ENCODE measurements around the gene MDGA2.

The MDGA2 gene

DNA sequence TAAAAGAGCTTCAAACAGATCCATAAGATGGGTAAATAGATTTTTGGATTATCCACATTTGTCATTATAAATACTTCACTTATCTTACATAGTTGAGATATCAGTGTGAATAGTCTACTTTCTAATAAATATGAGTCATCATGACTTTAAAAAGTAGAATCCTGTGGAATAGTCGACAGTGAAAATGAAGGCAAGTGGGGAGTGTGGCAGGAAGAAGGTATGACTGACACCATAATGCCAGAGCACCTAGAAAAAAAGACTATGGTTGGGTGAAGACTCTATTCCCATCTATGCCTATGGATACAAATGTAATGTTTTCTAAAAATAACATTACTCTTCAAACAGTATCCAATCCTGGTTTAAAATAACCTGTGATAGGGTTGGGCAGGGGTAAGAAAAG is 117.5 kb downstream of the MDGA2 start:
- Histone ChIP-seq H3K4me3 (ENCODE audit: insufficient read depth, low read length, poor library complexity, severe bottlenecking) (no peak overlapping the region), H3K27ac (ENCODE audit: low read depth, low read length) (no peak overlapping the region), H3K9me3 (ENCODE audit: insufficient read depth, low read length) (no peaks in the 10 kb centered on the region), H3F3A (ENCODE audit: insufficient read depth) (no peaks in the 10 kb centered on the region), H2AFZ (ENCODE audit: low read depth, low read length, severe bottlenecking) (no peak overlapping the region), H3K4me2 (ENCODE audit: low read depth, low read length, poor library complexity, severe bottlenecking) (no peak overlapping the region), H3K9me2 (replicated peaks; ENCODE audit: insufficient read depth, low read length) (no peaks in the 10 kb centered on the region), H3K36me3 (ENCODE audit: low read length) (no peaks in the 10 kb centered on the region), H3K9ac (ENCODE audit: low read length) (no peak overlapping the region), H3K79me2 (ENCODE audit: insufficient read depth, low read length) (no peaks in the 10 kb centered on the region), H4K20me1 (ENCODE audit: low read depth, low read length) (no peaks in the 10 kb centered on the region), H3K27me3 (ENCODE audit: low read length) (no peaks in the 10 kb centered on the region)
- no peak for TF ChIP-seq EZH2phosphoT487 (conservative IDR thresholded peaks at IDR 0.05; ENCODE audit: low read length)
- TF ChIP-seq, protein P1, sequence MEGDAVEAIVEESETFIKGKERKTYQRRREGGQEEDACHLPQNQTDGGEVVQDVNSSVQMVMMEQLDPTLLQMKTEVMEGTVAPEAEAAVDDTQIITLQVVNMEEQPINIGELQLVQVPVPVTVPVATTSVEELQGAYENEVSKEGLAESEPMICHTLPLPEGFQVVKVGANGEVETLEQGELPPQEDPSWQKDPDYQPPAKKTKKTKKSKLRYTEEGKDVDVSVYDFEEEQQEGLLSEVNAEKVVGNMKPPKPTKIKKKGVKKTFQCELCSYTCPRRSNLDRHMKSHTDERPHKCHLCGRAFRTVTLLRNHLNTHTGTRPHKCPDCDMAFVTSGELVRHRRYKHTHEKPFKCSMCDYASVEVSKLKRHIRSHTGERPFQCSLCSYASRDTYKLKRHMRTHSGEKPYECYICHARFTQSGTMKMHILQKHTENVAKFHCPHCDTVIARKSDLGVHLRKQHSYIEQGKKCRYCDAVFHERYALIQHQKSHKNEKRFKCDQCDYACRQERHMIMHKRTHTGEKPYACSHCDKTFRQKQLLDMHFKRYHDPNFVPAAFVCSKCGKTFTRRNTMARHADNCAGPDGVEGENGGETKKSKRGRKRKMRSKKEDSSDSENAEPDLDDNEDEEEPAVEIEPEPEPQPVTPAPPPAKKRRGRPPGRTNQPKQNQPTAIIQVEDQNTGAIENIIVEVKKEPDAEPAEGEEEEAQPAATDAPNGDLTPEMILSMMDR (IDR thresholded peaks at IDR 0.05; ENCODE audit: insufficient read depth, low read length, poor library complexity, severe bottlenecking), result no peak

DNA sequence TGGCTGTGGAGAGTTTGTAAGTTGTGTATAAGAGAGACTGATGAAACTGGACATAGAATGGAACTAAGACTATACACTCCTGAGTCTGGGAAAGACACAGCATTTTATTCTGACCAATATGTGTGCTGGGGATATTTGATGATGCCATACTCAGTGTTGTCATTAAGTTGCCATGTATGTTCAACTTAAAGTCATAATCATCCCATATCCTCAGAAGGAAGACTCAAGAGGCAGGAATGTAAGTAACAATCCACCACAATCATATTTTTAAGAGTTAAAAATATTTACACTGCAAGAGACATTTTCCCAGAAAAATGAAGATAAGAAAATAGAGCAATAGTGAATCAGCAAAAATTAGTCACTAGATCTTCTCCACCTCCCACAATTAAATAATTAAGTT is 120.1 kb downstream of the MDGA2 start:
- H3K9ac ChIP-seq (ENCODE audit: low read length), result no peak overlapping the region
- no peaks in the 10 kb centered on the region for H3K27me3 ChIP-seq (ENCODE audit: low read length)
- H3K9me3 ChIP-seq (ENCODE audit: insufficient read depth, low read length), result no peaks in the 10 kb centered on the region
- H3K27ac ChIP-seq (ENCODE audit: low read depth, low read length), result no peak overlapping the region
- no peak overlapping the region for H3K4me3 ChIP-seq (ENCODE audit: insufficient read depth, low read length, poor library complexity, severe bottlenecking)
- H2AFZ ChIP-seq (ENCODE audit: low read depth, low read length, severe bottlenecking), result no peak overlapping the region
- no peaks in the 10 kb centered on the region for H3F3A ChIP-seq (ENCODE audit: insufficient read depth)
- H4K20me1 ChIP-seq (ENCODE audit: low read depth, low read length), result no peaks in the 10 kb centered on the region
- no peak overlapping the region for H3K4me2 ChIP-seq (ENCODE audit: low read depth, low read length, poor library complexity, severe bottlenecking)
- H3K36me3 ChIP-seq (ENCODE audit: low read length), result no peaks in the 10 kb centered on the region
- no peaks in the 10 kb centered on the region for H3K9me2 ChIP-seq (replicated peaks; ENCODE audit: insufficient read depth, low read length)
- TF ChIP-seq, protein P1 (IDR thresholded peaks at IDR 0.05; ENCODE audit: insufficient read depth, low read length, poor library complexity, severe bottlenecking), result no peak
- TF ChIP-seq EZH2phosphoT487 (conservative IDR thresholded peaks at IDR 0.05; ENCODE audit: low read length), result no peak
- no peaks in the 10 kb centered on the region for H3K79me2 ChIP-seq (ENCODE audit: insufficient read depth, low read length)

DNA sequence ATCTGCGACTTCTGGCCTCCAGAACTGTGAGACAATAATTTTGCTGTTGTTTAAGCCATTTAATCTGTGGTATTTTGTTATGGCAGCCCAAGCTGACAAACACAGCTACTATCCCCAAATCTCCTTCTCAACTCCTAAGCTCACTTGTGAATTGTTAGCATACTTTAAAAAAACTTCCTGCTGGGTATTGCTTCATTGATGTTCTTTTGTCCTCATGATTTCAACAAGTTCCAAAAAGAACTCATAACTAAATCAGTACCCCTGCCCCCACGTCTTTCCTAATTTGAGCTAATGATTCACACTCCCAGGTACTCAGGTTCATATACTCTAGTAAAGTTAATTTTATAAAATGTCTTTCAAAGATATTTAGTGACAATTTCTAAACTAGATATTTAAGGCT is 125.5 kb downstream of the MDGA2 start:
- no peak overlapping the region for H3K27ac ChIP-seq (ENCODE audit: low read depth, low read length)
- H4K20me1 ChIP-seq (ENCODE audit: low read depth, low read length), result no peaks in the 10 kb centered on the region
- H3K4me3 ChIP-seq (ENCODE audit: insufficient read depth, low read length, poor library complexity, severe bottlenecking), result no peak overlapping the region
- no peaks in the 10 kb centered on the region; the same call in 1 of the 2 replicates for H3K9me2 ChIP-seq (replicated peaks; ENCODE audit: insufficient read depth, low read length)
- H3K27me3 ChIP-seq (ENCODE audit: low read length), result no peaks in the 10 kb centered on the region
- H3F3A ChIP-seq (ENCODE audit: insufficient read depth), result no peaks in the 10 kb centered on the region
- H2AFZ ChIP-seq (ENCODE audit: low read depth, low read length, severe bottlenecking), result no peak overlapping the region
- no peaks in the 10 kb centered on the region for H3K79me2 ChIP-seq (ENCODE audit: insufficient read depth, low read length)
- TF ChIP-seq, protein P1 (IDR thresholded peaks at IDR 0.05; ENCODE audit: insufficient read depth, low read length, poor library complexity, severe bottlenecking), result no peak
- no peak for TF ChIP-seq EZH2phosphoT487 (conservative IDR thresholded peaks at IDR 0.05; ENCODE audit: low read length)
- no peak overlapping the region for H3K9ac ChIP-seq (ENCODE audit: low read length)
- H3K36me3 ChIP-seq (ENCODE audit: low read length), result no peaks in the 10 kb centered on the region
- H3K9me3 ChIP-seq (ENCODE audit: insufficient read depth, low read length), result no peaks in the 10 kb centered on the region
- no peak overlapping the region for H3K4me2 ChIP-seq (ENCODE audit: low read depth, low read length, poor library complexity, severe bottlenecking)

Measured in SU-DHL-6 (cell line).